GM19240 (cell line): ENCODE measurements around the gene POPDC2.
"Not testable (repeated sequence)": the region's sequence is repeated elsewhere in the genome, so short reads cannot be mapped to it uniquely, and the experiment has no call there.

Experiments
- DNase-seq: peaks from one replicate; pipeline ENCODE4 v3.0.0; 2011; ENCODE audit warnings: low spot score; ENCODE audit not compliant: insufficient read length

The POPDC2 gene, protein sequence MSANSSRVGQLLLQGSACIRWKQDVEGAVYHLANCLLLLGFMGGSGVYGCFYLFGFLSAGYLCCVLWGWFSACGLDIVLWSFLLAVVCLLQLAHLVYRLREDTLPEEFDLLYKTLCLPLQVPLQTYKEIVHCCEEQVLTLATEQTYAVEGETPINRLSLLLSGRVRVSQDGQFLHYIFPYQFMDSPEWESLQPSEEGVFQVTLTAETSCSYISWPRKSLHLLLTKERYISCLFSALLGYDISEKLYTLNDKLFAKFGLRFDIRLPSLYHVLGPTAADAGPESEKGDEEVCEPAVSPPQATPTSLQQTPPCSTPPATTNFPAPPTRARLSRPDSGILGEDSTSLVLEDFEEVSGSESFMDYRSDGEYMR

DNA sequence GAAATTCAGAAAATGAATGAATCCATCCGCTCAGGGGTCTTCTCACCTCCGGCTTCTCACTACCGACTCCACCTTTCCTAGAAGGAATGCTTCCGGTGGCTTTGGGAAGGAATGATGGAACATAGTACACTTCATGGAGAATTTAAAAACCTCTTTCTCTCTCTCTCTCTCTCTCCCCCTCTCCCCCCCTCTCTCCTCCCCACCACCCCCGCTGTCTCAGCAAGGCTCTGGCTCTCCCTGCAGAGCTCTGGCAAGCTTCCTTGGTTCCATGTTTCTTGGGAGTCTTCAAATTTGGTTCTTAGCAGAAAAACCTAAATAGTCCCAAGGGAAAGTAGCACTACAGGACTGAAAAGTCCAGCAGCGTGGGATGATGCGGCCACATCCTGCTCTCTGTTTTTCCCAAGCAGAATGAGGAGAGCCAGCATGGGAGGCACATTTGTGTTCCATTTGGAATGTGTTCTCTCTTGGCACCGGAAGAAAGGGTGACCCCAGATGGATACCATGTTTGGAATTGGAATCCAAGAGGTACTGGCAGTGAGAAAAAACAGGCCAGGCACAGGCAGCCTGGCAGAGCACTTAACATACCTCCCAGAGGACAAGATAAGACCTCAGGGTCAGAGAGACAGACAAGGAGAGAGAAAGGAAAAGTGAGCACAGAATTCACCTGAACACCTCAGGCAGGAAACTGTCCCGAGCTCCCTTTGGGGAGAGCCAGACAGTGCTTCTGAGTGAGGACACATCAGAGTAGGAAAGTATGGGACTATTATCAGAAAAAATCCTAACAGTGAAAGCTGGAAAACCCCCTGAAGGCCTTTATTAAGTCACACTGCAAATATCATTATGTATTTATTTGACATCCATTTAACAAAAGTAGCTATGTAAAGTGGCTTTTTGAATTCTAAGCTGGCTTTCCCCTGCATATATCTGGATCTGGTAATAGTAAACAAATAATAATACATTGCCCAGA is at the start of gene POPDC2:
Gene POPDC2 (minus strand): TSS at position 116 of the 967 bp plus-strand sequence. CDS start 166 bp downstream, outside the sequence.
- DNase-seq = no peak

DNA sequence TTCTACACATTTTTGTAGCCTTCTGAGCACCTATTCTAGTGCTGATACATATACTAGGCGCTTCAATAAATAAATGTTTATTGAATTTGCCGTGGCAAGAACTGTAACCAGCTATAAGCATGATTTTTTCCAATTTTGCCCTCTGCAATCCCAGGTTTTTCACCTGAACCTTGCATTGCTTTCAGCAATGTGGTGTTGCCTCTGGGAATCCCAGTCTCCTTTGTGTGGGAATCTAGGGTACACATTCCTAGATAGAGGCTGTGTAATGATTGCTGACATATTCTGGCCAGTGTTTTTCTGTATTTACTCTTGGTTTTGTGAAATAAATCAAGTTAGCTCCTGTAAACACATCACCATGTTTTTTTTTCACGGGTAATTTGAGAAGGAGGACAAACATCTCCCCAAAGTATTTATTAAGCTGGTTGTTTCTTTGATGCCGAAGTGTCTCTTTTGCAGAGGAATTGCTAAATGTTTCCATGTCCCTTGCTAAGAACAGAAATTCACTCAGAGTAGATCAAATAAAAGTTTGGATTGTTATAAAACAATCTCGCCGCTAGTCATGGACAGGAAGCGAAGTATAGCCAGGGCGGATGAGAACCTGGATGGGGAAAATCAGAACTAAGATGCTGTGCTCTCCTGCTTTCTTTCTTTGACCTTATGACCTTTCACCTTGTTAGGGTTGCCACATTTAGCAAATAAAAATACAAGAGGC is 43.6 kb upstream of the POPDC2 start:
- no peak for DNase-seq

DNA sequence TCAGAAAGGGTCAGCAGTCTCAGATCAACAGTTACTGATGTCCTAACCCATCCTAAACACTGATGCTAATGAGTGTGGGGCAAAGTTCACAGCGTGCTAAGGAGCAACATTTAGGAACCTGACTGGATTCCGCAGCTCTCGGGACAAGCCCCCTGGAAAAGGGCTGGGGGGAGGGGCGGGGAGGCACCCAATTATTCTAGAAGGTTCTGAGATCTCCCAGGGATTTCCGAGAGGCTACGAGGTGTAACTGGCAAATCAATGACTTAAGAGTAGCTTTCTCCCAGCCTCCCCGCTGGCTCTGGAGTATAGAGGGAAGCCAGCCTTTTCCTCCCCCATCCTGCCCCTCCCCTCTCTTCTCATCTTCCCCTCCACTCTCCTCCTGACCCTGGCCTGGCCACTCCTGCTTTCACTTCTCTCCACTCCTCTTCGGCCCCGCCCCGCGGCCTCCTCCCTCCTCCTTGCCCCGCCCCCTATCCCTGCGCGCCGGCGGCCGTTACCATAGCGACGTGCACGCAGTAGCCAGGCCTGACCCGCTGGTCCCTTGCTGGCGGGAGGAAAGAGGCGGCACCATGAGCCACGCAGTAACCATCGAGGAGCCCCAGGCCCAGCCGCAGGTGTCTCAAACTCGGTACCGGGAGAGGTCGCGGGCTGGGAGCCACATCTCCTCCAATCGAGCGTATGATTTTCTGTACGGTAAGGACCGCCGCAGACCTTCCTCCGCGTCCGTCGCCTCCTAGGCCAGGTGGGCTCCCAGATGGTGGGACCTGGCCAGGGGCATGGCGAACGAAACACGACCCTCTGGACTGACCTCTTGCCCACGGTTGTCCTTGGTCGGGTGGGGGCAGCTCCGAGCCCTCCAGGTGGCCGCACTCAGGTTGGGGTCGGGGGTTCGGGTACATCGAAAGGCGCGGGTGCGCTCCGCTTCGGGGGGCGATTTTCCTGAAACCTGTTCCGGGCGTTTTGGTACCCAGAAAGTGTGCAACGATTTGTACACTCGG is 42.4 kb upstream of the POPDC2 start, which contains the start of gene CFAP91:
Gene CFAP91 (plus strand): TSS at position 493 of the 998 bp plus-strand sequence. CDS start 77 bp downstream, at position 570.
- peak; percentile 48 for DNase-seq

DNA sequence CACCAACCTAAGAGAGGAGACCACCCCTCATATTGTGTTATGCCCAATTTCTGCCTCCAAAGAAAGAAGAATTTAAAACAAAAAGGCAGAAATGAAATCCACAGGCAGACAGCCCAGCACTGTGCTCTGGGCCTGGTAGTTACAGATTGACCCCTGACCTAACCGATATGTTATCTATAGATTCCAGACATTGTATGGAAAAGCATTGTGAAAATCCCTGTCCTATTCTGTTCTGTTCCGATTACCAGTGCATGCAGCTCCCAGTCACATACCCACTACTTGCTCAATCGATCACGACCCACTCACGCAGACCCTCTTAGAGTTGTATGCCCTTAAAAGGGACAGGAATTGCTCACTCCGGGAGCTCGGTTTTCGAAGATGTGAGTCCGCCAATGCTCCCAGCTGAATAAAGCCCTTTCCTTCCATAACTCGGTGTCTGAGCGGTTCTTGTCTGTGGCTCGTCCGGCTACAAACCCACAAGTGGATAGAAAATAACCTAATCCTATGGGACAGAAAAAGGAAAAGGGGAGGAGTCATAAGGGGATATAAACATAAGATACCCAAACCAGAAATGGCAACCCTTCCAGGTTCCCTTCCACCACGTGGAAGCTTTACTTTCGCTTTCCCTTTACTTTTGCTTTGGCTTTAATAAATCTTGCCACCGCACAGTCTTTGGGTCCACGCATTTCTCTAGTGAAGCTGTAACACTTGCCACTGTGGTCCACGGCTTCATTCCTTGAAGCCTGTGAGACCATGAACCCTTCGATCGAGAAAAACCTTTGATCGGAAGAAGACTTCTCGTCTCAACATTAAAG is 40.7 kb upstream of the POPDC2 start:
- no peak for DNase-seq

DNA sequence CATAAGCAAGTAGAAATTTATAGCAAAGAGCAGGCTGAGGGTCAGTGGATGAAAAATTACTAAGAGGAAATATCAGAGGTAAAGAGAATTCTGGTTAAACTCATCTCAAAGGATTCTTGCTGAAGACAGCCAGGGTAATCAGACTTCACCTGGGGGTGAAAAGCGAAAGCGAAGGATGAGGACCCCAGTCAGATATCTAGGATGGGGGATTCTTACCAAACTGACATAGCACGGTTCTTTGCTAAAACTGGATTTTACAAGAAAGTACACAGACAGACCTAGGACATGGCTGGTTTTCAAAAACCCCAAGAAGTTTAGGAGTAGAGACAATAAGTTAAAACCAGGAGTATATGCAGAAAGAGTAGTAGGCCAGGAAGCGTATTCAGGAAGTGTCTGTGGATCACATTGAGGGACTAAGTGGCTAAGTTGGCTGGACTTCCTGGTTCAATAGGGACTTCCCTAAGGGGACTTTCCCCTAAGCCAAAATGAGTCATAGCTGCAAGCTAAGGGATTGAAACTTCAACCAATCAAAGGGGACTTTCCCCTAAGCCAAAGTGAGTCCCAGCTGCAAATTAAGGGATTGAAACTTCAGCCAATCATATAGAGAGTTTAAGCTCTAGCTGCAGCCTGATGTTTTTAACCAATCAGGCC is 40.0 kb upstream of the POPDC2 start:
- DNase-seq = no peak

DNA sequence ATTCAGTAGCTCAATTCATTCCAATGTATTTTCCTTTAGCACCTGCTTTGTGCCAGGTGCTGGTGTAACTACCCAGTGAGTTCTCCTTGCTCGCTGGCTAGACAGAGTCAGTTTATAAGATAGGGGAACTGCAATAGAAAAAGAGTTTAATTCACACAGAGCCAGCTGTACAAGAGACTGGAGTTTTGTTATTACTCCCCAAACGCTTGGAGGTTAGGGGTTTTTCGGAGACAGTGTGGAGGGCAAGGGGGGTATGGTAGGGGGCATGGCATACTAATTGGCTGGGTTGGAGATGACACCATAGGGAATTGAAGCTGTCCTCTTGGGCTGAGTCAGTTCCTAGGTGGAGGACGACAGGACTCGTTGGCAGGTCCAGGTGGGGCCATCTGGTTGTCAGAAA is 37.0 kb upstream of the POPDC2 start:
- no peak for DNase-seq

DNA sequence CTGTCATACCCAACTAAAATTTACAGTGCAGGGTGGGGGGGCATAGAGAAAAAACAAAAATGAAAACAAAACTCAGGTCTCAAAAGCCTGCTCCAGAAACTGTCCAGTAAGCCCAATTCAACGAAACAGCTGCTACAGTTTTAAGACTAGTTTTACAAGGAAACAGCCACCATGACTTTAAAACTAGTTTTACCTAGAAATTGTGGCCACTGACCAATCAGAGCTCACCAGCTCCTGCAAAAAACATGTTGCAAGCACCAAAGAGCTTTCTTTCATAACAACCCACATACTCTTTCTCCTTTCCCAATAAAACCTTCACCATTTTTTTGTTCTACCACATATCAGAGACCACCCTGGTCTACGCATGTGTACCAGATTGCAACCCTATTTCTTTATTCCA is 35.1 kb upstream of the POPDC2 start:
- no peak for DNase-seq

DNA sequence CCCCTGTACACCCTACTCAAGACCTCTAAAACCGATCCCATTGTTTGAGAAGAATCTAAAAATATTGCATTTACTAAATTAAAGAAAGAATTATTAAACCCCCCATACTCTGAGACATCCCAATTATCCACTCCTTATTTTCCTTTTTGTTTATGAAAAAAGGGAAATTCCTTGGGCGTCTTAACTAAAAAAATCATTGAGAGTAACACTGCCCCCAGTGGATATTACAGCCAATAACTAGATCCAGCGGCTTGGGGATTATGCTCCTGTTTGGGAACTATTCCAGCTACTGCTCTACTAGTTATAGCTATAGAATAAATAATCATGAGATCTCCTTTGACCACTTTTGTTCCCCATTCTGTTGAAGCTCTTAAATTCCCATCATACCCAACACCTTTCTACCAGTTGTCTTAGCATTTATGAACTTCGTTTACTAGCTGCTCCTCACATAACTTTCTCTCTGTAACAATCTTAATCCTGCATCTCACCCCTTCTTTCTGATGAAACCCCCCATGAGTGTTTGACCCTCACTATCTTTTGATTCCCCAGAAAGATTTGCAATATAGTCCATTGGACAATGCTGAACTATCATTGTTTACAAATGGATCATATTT is 29.8 kb upstream of the POPDC2 start:
- DNase-seq = no peak

DNA sequence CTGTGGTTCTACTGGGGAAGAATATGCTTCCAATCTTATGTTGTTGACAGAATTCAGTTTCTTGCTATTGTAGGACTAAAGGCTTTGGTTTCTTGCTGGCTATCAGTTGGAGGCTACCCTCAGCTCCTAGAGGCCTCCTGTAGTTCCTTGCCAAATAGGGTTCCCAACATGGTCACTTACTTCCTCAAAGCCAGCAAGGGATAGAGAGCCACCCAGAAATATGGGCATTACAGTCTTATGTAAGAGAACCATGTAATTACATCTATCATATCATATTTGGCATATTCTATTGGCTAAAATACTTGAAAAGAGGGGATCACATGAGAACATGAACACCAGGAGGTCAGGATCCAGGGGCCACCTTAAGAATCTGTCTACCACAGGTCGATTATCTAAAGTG is 23.0 kb upstream of the POPDC2 start:
- no peak for DNase-seq

DNA sequence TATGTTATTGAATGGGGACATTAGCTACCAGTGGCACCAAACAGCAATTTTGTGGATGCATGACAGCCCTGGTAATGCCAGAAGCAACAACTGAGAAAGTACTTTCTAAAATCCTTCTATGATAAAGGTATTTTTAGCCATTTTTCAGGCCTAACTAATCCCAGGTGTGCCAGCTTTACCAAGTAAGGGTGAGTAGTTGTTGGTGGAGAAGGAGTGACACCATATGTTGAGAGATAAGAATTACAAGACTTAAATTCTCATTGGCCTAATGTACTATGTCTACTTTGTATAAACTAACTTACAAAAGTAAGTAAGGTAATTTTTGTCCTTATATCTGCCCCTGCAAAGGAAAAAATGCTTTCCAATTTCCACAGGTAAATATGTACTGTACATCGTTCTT is 20.9 kb upstream of the POPDC2 start:
- DNase-seq = no peak

DNA sequence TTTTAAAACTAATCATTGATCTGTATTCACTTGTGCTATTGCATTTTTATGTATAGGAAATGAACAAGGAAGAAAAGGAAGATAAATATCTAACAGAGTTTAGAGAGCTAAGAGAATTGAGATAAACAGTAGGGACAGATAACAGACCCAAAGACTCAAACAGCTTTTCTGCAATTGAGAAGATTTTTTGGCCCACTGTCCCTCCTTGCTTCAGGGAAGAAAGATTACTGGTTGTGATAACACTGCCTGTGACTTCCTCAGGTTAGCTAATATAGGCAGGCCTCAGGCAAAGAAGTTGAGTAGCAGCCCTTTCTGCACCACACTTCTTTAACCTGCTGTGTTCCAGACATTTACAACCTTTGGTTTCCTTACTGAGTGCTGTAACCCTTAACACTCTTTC is 19.5 kb upstream of the POPDC2 start:
- no peak for DNase-seq

DNA sequence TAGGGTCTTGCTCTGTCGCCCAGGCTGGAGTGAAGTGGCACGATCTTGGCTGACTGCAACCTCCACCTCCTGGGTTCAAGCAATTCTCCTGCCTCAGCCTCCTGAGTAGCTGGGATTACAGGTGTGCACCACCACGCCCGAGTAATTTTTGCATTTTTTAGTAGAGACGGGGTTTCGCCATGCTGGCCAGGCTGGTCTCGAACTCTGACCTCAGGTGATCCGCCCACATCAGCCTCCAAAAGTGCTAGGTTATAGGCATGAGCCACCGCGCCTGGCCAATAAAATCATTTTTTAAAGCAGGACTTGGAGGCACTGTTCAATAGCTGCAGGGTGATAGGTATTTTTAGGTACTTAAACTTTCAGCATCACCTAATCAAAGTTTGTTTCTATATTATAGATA is 17.8 kb upstream of the POPDC2 start:
- DNase-seq = not testable (repeated sequence)

DNA sequence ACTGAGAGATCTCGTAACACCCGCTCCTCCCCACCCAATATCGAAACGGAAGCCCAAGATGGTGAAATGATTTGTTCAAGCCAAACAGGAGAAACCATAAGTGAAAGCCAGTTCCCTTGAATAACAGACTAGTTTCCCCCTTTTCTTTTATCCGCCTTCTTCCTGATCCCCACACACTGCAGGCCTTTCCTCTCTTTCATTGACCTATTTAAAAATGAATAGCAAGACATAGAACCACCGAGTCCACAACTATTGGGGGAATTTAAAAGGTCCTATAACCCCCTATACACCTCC is 17.2 kb upstream of the POPDC2 start:
- DNase-seq = no peak

DNA sequence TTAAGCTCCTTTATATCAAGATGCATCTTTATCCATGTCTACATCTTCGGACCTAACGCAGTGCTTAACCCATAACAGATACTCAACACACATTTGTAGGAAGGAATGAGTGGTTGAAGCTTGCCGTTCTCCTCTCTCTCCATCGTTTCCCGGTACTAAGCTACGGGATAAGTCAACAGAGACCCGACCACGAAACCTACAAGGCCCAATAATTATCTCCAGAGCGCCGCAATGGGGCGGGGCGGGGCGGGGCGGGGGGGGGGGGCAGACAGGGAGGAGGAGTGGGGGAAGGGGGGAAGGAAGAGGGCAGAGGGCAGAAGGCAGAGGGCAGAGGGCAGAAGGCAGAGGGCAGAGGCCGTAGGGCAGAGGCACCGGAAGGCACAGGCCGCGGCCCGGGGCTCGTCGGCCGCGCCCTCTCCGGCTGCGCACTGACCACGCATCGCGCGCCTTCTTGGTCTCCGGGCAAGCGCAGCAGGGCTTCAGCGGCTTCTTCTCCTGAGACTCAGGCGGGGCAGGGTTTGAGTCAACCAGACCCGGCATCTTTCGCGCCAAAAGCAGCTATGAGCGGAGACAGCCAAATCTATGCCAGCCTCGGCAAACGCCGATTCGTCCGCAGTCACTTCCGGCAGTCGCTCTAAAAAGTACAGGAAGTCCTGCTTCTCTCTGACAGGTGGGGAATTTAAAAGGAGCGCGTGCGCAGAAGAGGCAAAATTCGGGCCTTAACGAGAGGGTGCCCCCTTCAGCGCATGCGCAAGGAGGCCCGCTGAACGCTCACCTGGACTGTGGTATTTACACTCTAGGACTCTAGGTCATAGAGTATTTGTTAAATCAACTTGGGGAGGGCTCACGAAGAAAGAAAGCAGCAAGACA is 16.6 kb upstream of the POPDC2 start, which contains the start of gene COX17:
Gene COX17 (minus strand): TSS at position 636 of the 870 bp plus-strand sequence. CDS start 96 bp downstream, at position 540.
- peak; percentile 91 for DNase-seq

DNA sequence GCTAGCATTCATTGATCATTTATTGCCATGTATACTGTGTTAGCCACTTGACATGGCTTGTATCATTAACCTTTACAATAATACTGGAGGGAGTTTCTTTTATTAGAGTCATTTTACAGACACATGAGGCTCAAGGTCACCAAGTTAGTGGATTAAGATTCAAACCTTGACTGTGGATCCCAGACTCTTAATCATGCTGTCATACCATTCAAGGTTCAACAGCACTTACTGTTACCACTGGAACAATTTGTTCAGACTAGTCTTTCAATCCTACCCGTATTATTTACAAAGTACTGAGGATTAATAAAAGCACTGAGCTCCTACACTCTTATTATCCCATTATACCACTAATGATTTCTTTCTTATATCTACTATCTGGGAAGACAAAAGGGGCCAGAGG is 15.6 kb upstream of the POPDC2 start:
- DNase-seq = no peak

DNA sequence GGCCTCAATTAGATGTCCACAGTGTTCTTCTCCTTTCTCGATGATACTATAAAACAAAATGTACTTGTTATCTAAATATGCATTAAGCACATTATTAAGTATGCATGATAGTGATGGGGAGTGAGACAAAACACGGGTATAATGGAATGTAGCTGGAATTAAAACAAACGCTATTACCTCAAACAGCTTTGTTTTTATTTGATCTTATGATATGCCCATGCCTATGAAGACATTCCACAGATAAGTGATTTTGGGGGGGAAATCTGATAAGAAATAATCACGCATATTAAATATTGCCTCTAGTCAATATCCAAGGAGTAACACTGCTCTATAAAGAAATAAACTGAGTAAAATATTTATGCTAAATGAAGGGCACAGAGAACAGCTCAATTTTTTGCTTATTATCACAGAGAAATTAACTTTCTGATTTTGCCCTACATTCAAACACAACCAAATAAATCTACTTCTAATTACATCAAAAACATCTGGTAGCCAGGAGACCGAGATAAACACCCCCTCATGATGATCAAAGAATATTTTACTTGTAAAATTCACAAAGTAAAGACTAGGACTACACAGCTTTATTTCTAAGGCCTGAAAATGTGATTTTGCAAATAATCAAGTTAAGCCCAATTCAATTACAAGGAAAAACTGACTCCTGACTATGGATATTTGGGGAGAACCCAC is 14.9 kb upstream of the POPDC2 start:
- no peak for DNase-seq

DNA sequence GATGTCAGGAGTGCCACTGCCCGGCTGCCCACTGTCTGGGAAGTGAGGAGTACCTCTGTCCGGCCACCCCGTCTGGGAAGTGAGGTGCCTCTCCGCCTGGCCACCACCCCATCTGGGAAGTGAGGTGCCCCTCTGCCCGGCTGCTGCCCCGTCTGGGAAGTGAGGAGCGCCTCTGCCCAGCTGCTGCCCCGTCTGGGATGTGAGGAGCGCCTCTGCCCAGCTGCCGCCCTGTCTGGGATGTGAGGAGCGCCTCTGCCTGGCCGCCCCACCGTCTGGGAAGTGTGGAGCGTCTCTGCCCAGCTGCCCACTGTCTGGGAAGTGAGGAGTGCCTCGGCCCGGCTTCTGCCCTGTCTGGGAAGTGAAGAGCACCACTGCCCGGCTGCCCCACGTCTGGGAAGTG is 13.5 kb upstream of the POPDC2 start:
- DNase-seq = no peak
